ENCODE measurements around the gene RHOB. TPM values are rescaled to one million over a fixed set of nuclear protein-coding genes. Genes with fewer than 3 reads are reported as not detected.

The RHOB gene
- total and polyA plus RNA-seq, 2 of the 13 experiments (the other 11 are each of a cell fraction or from before 2014, with no cell fraction given), result 192 to 268 TPM

GRCh38 chr2:20419007-20419576 is 27.8 kb upstream of the RHOB start (continued):
- TF ChIP-seq ZBTB40 (IDR thresholded peaks at IDR 0.05) (no peak), ZBTB40 (CRISPR knock-in tag; IDR thresholded peaks at IDR 0.05) (0 out of 2 replicates have a peak, but pooled peaks have one; percentile 26), ZNF878 (CRISPR knock-in tag; IDR thresholded peaks at IDR 0.05) (no peak), ZNF777 (CRISPR knock-in tag; IDR thresholded peaks at IDR 0.05) (no peak), ZNF672 (CRISPR knock-in tag; IDR thresholded peaks at IDR 0.05) (no peak), ZMAT5 (CRISPR knock-in tag; IDR thresholded peaks at IDR 0.05; ENCODE audit: borderline replicate concordance, low read depth) (no peak), ESRRA (CRISPR knock-in tag; IDR thresholded peaks at IDR 0.05; ENCODE audit: low read depth) (no peak), KDM2A (CRISPR knock-in tag; IDR thresholded peaks at IDR 0.05; ENCODE audit: borderline replicate concordance, low read depth) (no peak), BCL6 (CRISPR knock-in tag; IDR thresholded peaks at IDR 0.05) (peak; percentile 33; the same call in 1 of the 2 replicates), ZNF605 (CRISPR knock-in tag; IDR thresholded peaks at IDR 0.05) (0 out of 2 replicates have a peak, but pooled peaks have one; percentile 38), TMF1 (CRISPR knock-in tag; IDR thresholded peaks at IDR 0.05; ENCODE audit: low read depth) (no peak), ZNF564 (CRISPR knock-in tag; IDR thresholded peaks at IDR 0.05) (no peak), CAMTA2 (CRISPR knock-in tag; IDR thresholded peaks at IDR 0.05; ENCODE audit: borderline replicate concordance) (no peak), ZNF792 (CRISPR knock-in tag; IDR thresholded peaks at IDR 0.05) (no peak), CC2D1A (CRISPR knock-in tag; IDR thresholded peaks at IDR 0.05) (no peak), ZNF101 (CRISPR knock-in tag; IDR thresholded peaks at IDR 0.05; ENCODE audit: borderline replicate concordance, low read depth) (no peak), SMAD3 (CRISPR knock-in tag; IDR thresholded peaks at IDR 0.05) (0 out of 2 replicates have a peak, but pooled peaks have one; percentile 16), ZNF577 (CRISPR knock-in tag; IDR thresholded peaks at IDR 0.05; ENCODE audit: borderline replicate concordance, low read depth) (no peak), FOSL1 (CRISPR knock-in tag; IDR thresholded peaks at IDR 0.05; ENCODE audit: borderline replicate concordance) (no peak), PLRG1 (conservative IDR thresholded peaks at IDR 0.05) (no peak), PAWR (CRISPR knock-in tag; IDR thresholded peaks at IDR 0.05; ENCODE audit: borderline replicate concordance) (no peak), DMAP1 (CRISPR knock-in tag; IDR thresholded peaks at IDR 0.05) (no peak), NFE2L1 (CRISPR knock-in tag; IDR thresholded peaks at IDR 0.05; ENCODE audit: borderline replicate concordance) (no peak), ZNF331 (CRISPR knock-in tag; IDR thresholded peaks at IDR 0.05) (no peak)
